HepG2 (cell line): ENCODE data around the gene LSM12. TPM values are rescaled to one million over a fixed set of nuclear protein-coding genes. Genes with fewer than 3 reads are reported as not detected.
A peak's percentile ranks its signal among the peaks of the same experiment; 100 is the strongest.

Experiments used
- AGO1 ChIP-seq: fragments of 200-400 bp; formaldehyde crosslinking; IDR thresholded peaks from 2 replicates; pipeline ENCODE4 v1.6.1; 2017; ENCODE audit warnings: mild to moderate bottlenecking, low read depth, low read length, moderate library complexity; ENCODE audit not compliant: poor library complexity, severe bottlenecking
- ATF7 ChIP-seq, 2 experiments: fragments of 450-650 bp in 1 of 2; sonication (generic) in 1 of 2; formaldehyde crosslinking in 1 of 2; IDR thresholded peaks; 2 replicates each; pipeline versions ENCODE4 v1.4.0 to v1.6.1; 2016 to 2020; ENCODE audit warnings: antibody characterized with exemption in 1 of 2, mild to moderate bottlenecking in 1 of 2, missing genetic modification reagents in 1 of 2
- CREBL2 ChIP-seq: sonication (generic); formaldehyde crosslinking; IDR thresholded peaks from 2 replicates; pipeline ENCODE4 v1.8.1; 2023; ENCODE audit warnings: missing genetic modification reagents, mild to moderate bottlenecking, borderline replicate concordance
- CSRNP1 ChIP-seq: sonication (generic); formaldehyde crosslinking; IDR thresholded peaks from 2 replicates; pipeline ENCODE4 v1.8.1; 2023; ENCODE audit warnings: mild to moderate bottlenecking, missing genetic modification reagents
- DR1 ChIP-seq: sonication (generic); formaldehyde crosslinking; IDR thresholded peaks from 2 replicates; pipeline ENCODE4 v1.8.0; 2021; ENCODE audit warnings: mild to moderate bottlenecking, missing genetic modification reagents, inconsistent platforms
- HMGXB4 ChIP-seq, 2 experiments: sonication (generic) in 1 of 2; formaldehyde crosslinking in 1 of 2; IDR thresholded peaks; 2 replicates each; pipeline versions ENCODE4 v1.4.0 to v1.6.1; 2018 to 2020; ENCODE audit warnings: missing genetic modification reagents in 2 of 2, borderline replicate concordance in 1 of 2, low read depth in 1 of 2, mild to moderate bottlenecking in 1 of 2, missing biosample characterization in 1 of 2
- JUN ChIP-seq: sonication (generic); formaldehyde crosslinking; IDR thresholded peaks from 2 replicates; pipeline ENCODE4 v1.4.0; 2020; ENCODE audit warnings: mild to moderate bottlenecking, missing genetic modification reagents
- SMAD1 ChIP-seq: sonication (generic); formaldehyde crosslinking; IDR thresholded peaks from 2 replicates; pipeline ENCODE4 v1.4.0; 2020; ENCODE audit warnings: missing genetic modification reagents, low read depth, mild to moderate bottlenecking, borderline replicate concordance
- SMARCC2 ChIP-seq: fragments of 450-650 bp; IDR thresholded peaks from 2 replicates; pipeline ENCODE4 v1.6.1; 2017; ENCODE audit warnings: antibody characterized with exemption, mild to moderate bottlenecking
- SPEN ChIP-seq: sonication (generic); formaldehyde crosslinking; IDR thresholded peaks from 2 replicates; pipeline ENCODE4 v1.5.1; 2020; ENCODE audit warnings: low read depth, mild to moderate bottlenecking, missing genetic modification reagents
- TBL1XR1 ChIP-seq: fragments of 150-350 bp; IDR thresholded peaks from 2 replicates; pipeline ENCODE4 v1.6.1; 2014; ENCODE audit warnings: borderline replicate concordance, low read length; ENCODE audit not compliant: partially characterized antibody
- ZBTB42 ChIP-seq: sonication (generic); formaldehyde crosslinking; IDR thresholded peaks from 2 replicates; pipeline ENCODE4 v1.5.0; 2020; ENCODE audit warnings: mild to moderate bottlenecking, missing genetic modification reagents
- ZNF331 ChIP-seq: sonication (generic); formaldehyde crosslinking; IDR thresholded peaks from 2 replicates; pipeline ENCODE4 v1.4.0; 2020; ENCODE audit warnings: missing genetic modification reagents
- ZNF343 ChIP-seq: sonication (generic); formaldehyde crosslinking; IDR thresholded peaks from 2 replicates; pipeline ENCODE4 v1.4.0; 2020; ENCODE audit warnings: mild to moderate bottlenecking, missing genetic modification reagents
- ZNF496 ChIP-seq: sonication (generic); formaldehyde crosslinking; IDR thresholded peaks from 2 replicates; pipeline ENCODE4 v1.8.1; 2023; ENCODE audit warnings: mild to moderate bottlenecking, moderate library complexity, missing genetic modification reagents; ENCODE audit not compliant: insufficient replicate concordance
- ZNF687 ChIP-seq: sonication (generic); formaldehyde crosslinking; IDR thresholded peaks from 2 replicates; pipeline ENCODE4 v1.5.1; 2020; ENCODE audit warnings: mild to moderate bottlenecking, missing genetic modification reagents, moderate library complexity
- ZNF776 ChIP-seq: sonication (generic); formaldehyde crosslinking; IDR thresholded peaks from 2 replicates; pipeline ENCODE4 v1.4.0; 2020; ENCODE audit warnings: mild to moderate bottlenecking, missing genetic modification reagents
- ZNF780A ChIP-seq: sonication (generic); formaldehyde crosslinking; IDR thresholded peaks from 2 replicates; pipeline ENCODE4 v1.8.0; 2022; ENCODE audit warnings: mild to moderate bottlenecking, missing genetic modification reagents, moderate library complexity
- ZNF841 ChIP-seq: sonication (generic); formaldehyde crosslinking; IDR thresholded peaks from 2 replicates; pipeline ENCODE4 v1.8.1; 2023; ENCODE audit warnings: missing genetic modification reagents, borderline replicate concordance
- ZSCAN21 ChIP-seq: sonication (generic); formaldehyde crosslinking; IDR thresholded peaks from 2 replicates; pipeline ENCODE4 v1.8.0; 2022; ENCODE audit warnings: mild to moderate bottlenecking, missing genetic modification reagents, moderate library complexity, borderline replicate concordance
- polyA plus RNA-seq, 8 experiments: library from polyadenylated mRNA; depleted of rRNA in 3 of 8; stranded (reverse) in 7 of 8; unstranded in 1 of 8; fragments of >200 nt; fragmentation: Illumina TruSeq in 4 of 8; extraction: Trizol in 4 of 8; gene quantifications; 2 replicates each; pipeline versions ENCODE4 v1.2.1 to v1.2.3, GENCODE V29; 2011 to 2016; ENCODE audit warnings: low read depth in 4 of 8, missing spikeins in 1 of 8, mixed read lengths in 1 of 8; ENCODE audit not compliant: insufficient read depth in 1 of 8
- total RNA-seq, 5 experiments: library from RNA; depleted of rRNA; stranded (reverse); fragments of >200 nt; fragmentation: Illumina TruSeq; extraction: Trizol; gene quantifications; 2 replicates each; pipeline ENCODE4 v1.2.3, GENCODE V29; 2016; ENCODE audit warnings: low read depth in 1 of 5

LSM12 gene
- total and polyA plus RNA-seq, 2 of the 13 experiments (the other 11 are each of a cell fraction or from before 2014, with no cell fraction given) = 52.8 to 55.7 TPM

- TF ChIP-seq CREBL2 (CRISPR knock-in tag) = no peak
- TF ChIP-seq ZNF780A = no peak
- no peak for TF ChIP-seq JUN (CRISPR knock-in tag)
- no peak for TF ChIP-seq DR1
- TF ChIP-seq ZNF687 (CRISPR knock-in tag) = peak; percentile 4; the same call in 1 of the 2 replicates
- TF ChIP-seq SMARCC2 = no peak
- TF ChIP-seq ZNF776 (CRISPR knock-in tag) = no peak
- no peak for TF ChIP-seq TBL1XR1
- TF ChIP-seq SPEN (CRISPR knock-in tag) = no peak
- no peak for TF ChIP-seq ZBTB42 (CRISPR knock-in tag)
- no peak for TF ChIP-seq ATF7 (IDR thresholded peaks at IDR 0.05)
- TF ChIP-seq ATF7 (CRISPR knock-in tag; IDR thresholded peaks at IDR 0.05) = 0 out of 2 replicates have a peak, but pooled peaks have one; percentile 42
- no peak for TF ChIP-seq ZNF841
- no peak for TF ChIP-seq ZNF331 (CRISPR knock-in tag)
- no peak for TF ChIP-seq ZNF343 (CRISPR knock-in tag)
- no peak for TF ChIP-seq CSRNP1 (CRISPR knock-in tag)
- TF ChIP-seq HMGXB4 (CRISPR knock-in tag; IDR thresholded peaks at IDR 0.05; ENCODE audit: borderline replicate concordance in 1 of 2, low read depth in 1 of 2) = peak in 1 of 2 experiments; percentile 28; a peak in 1 of 4 replicates
- 0 out of 2 replicates have a peak, but pooled peaks have one; percentile 5 for TF ChIP-seq ZSCAN21 (CRISPR knock-in tag)
- no peak for TF ChIP-seq ZNF496
- 0 out of 2 replicates have a peak, but pooled peaks have one; percentile 40 for TF ChIP-seq SMAD1 (CRISPR knock-in tag)
- TF ChIP-seq AGO1 = no peak
Observed at GRCh38 chr17:44102849-44103622, 36.6 kb upstream of the LSM12 start (continued).
